T-helper 9 cell (primary cell): ENCODE results near the gene ACAD8.

Source experiments
- DNase-seq: peaks from one replicate; pipeline ENCODE4 v3.0.0-alpha.2; 2020
- total RNA-seq, 2 donors: gene quantifications; one replicate each; lab custom pipeline; 2026; lab: John Stamatoyannopoulos, UW

The ACAD8 gene
- 30.9 to 45.5 reads per million in 2 donors for total RNA-seq

DNA sequence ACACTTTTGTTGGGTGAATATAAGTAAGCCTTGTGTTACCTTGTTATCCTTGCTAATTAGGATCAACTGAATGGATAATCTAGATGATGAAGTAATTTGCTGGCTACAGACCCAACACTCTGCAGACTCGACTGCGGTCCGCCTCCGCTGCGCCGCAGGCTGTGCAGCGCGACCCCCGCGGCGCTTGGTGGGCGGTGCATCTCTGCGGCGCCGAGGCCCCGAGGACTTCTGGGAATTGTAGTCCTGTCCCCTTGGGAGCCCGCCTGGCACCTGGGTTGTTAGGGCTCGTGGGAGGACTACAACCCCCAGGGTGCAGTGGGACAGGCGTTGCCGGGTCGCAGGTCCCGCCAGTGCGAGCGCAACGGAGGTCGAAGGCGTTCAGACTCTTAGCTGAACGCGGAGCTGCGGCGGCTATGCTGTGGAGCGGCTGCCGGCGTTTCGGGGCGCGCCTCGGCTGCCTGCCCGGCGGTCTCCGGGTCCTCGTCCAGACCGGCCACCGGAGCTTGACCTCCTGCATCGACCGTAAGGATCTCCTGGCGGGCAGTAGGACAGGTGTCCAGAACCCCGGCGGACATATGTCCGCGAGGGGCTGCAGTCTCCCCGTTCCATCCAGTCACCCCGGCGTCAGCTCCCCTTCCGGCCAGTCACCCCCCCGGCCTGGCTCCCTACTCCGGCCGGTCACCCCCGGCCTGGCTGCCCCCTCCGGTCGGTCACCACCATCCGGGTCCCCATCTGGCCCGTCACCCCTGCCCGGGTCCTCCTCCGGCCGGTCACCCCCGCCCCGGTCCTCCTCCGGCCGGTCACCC lies at the start of gene ACAD8, which contains the start of gene THYN1:
Gene ACAD8 (plus strand): TSS at position 381 of the 806 bp plus-strand sequence. CDS start 33 bp downstream, at position 414.
Gene THYN1 (minus strand): TSS at position 165 of the 806 bp plus-strand sequence. CDS start 470 bp downstream, outside the sequence.
- peak; percentile 92 for DNase-seq

DNA sequence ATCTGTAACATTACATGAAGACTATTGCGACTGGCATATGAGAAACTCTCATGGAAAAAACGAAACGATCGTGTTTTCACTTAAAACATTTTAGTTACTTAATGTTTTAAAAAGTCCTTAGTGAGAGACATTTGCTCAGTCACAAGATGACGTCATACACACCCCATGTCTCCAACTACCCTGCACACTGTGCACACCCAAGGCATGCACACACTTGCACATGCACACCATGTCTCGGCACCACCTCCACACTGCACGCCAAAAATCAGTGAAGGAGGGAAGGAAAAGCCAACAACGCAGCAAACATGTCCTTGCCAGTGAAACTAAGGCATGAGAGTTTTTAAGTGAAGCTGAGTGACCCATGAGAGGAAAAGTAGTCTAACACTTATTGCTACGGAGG lies 47.6 kb upstream of the ACAD8 start:
- no peak for DNase-seq

DNA sequence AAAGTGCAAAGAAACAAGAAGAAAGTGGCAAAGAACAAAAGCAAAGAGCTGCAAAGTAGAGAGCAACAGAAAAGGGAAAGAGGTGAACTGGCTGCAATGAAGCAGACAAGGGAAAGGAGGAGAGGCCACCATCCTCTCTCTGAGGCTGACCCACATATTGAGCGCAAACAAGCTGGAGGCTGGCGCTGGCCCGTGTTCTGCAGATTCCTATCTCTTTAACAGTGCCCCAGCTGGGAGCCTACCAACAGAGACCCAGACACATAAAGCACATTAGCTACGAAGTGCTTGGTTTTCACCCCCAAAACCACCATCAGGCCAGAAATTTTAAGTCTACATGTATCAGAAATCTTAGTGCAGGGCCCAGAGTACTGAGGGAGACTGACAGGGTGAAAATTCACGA lies 47.2 kb upstream of the ACAD8 start:
- no peak for DNase-seq

DNA sequence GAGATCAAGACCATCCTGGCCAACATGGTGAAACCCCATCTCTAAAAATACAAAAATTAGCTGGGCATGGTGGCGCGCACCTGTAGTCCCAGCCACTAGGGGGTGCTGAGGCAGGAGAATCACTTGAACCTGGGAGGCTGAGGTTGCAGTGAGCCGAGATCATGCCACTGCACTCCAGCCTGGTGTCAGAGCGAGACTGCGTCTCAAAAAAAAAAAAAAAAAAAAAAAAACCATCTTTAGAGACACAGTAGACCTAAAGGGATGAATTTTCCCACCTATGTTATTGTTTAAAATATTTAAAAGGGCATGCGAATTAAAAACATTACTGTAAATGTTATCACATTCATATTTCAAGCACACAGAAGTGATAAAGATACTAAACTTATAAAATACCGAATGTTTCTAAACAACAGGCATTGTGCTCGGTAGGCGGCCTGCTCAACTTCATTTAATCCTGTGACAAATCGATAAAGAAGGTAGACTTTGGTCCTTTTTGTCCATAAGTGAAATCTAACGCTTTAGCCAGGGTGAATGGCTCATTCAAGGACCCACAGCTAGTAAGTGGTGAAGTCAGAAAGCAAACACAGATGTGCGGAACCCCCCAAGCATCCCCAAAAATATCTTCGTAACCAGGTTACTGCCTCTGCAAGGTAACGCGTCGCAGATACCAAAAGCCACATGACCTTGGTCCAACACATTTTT lies 45.7 kb upstream of the ACAD8 start:
- peak; percentile 52 for DNase-seq

DNA sequence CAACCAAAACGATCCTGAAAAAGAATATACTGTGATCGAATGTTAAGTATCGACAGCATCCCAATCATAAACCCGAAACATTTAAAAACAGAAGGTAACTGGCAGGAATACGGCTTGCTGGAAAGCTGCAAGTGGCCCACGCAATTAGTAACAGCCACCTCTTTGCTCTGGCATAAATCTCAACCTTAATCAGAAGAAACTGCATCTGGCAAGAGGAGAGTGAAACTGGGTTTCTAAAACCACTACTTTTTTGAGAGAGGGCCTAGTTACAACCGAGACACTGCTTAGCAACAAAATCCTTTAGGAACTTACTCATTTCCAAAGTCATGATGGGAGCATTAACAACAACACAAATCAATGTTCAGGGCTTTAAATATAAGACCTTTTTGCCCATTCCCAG lies 37.5 kb upstream of the ACAD8 start:
- no peak for DNase-seq

DNA sequence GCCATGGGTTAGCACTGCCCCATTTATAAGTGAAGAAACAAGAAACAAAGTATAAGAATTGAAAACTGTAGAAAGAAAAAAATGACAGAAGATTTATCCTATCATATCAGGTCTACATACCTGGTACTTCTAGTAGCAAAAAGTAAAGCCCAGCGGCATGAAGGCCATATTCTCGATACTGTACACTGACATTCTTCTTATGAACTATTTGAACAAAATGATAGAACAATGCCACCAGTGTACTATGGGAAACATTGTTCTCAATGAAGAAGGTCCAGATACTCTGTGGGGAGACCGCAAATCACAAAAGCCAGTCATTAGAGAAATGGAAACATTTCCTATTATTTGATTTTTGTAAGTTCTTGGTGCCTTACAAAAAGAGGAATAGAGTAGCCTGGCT lies 36.6 kb upstream of the ACAD8 start:
- no peak for DNase-seq

DNA sequence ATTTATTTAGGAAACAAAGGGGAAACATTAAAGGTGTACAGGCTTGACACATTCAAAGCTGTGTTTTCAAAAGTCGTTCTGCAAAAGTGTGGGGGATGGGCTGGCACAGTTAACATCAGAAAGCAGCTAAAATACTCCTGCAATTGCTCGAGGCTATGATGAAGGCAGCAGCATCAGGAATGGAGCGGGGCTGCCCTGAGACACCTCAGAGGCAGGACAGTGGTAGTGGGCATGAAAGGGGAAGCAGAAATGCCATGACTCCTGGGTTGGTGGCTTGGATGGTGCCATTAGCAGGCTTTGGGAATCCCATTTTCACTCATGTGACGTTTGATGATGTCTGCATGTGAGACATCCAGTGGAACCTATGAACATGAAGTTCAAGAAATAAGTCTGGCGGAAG lies 30.2 kb upstream of the ACAD8 start:
- no peak for DNase-seq

DNA sequence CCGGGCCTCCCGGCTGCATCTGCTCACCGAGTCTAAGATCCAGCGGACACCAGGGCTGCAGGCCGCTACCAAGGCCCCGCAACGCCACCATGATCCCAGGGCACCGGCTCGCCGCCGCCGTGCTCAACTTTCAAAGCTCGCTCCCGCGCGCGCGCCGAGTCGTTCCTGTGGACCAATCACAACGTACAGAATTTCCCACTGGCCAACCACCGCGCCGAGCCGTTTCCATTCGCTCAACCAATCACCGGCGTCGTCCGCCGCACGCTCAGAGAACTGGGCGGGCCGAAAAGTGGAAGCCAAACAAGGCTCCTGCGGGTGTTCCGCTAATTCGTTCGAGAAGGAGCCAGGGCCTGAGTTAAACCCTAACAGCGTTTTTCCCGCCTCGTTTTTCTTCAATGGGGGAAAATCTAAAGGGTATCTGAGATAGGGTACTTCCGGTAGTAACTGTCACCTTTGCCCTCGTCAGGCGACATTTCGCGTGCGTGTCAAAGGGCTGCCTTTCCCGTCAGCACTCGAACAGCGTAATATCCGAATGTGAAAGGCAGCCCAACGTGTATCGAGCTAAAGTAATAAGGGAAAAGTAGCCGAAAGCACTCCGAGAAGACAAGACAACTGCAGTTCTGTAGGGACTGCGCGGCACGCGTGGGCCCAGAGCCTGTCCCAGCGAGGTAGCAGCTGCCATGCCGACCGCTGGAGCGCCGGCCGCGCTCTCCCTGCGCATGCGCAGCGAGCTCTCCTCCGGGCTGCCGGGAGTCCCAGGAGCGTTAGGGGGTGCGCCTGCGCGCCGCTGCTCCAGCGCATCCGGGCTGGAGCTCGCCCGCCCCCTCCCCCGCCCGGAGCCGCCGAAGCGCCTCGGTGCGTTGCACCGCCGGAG lies 29.3 kb upstream of the ACAD8 start, which contains the start of the genes NCAPD3 and VPS26B:
Gene NCAPD3 (minus strand): TSS at position 132 of the 874 bp plus-strand sequence. CDS start 41 bp downstream, at position 91.
Gene VPS26B (plus strand): TSS at position 836 of the 874 bp plus-strand sequence. CDS start 452 bp downstream, outside the sequence.
- DNase-seq: peak; percentile 94

DNA sequence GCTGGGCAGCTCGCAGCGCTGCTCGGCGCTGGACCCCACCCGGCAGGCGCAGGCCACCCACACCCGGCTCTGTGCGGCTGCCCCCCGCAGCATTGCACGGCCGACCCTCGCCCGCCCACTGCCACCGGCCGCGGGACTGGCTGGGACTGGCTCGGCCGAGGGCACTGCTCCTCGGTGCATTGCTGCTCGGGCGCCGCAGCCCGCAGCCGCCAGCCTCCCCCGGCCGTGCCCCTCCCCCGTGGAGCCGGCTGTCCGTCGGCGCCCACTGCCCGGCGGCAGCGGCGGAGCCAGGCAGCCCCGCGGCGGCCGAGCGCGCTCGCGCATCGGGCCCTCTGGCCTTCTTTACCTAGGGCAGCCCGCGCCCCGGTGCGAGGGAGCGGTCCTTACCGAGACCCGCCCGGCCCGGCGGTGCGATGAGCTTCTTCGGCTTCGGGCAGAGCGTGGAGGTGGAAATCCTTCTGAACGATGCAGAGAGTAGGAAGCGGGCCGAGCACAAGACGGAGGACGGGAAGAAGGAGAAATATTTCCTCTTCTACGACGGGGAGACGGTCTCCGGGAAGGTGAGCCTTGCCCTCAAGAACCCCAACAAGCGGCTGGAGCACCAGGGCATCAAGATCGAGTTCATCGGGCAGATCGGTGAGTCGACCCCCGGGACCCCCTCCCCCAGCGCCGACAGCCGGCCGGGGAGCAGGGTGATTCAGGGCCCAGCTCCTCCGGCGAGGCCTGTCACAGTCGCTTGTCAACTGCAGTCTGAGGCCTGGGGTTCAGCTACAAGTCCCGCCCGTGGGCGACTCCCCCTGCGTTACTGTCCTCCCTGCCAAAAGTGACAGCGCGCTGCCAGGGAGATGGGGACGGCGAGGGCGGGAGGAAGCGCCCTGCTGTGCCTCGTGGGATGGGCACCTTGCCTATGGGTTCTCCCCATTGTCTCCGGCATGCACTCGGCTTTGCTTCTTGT lies 28.4 kb upstream of the ACAD8 start:
- DNase-seq: peak; percentile 34

DNA sequence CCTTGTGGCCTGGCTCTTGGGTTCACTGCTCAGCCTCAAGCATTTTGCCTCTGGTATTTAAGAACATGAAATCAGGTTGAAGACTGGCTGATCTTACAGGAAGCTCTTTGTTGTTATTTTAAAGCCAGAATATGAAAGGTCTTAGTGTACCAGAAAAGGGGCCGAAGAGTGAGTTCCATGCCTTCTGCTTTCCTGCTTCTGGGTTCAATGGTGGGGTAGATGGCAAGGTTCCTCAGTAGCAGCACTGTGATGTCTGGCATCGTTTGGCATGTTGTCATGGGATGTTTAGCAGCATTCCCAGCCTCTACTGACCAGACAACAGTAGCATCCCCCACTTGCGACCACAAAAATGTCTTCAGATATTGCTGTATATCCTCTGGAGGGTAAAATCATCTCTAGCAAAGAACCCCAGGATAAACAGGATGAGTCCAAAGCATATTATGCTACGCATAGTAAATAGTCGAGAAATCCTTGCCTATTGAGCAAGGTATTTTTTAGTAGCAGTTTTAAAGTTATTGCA lies 26.5 kb upstream of the ACAD8 start:
- DNase-seq: no peak

DNA sequence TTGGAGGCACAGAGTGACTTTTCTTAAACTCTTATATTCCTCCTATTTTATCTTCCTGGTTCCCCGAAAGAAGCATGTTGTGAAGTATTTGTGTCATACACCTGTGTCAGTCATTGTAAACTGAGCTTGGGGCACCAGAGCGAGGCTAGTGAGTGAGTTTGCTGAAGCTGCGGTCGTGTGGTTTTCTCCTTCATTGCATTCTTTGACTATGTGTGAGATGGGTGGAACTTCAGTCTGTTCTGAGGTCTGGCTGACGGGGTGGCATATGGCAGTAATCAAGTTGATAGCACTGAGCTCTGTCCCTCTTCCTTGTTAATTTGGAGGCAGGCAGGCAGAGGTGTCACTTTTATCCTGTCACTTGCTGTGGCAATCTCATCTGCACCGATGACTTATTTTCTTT lies 24.7 kb upstream of the ACAD8 start:
- DNase-seq: no peak

DNA sequence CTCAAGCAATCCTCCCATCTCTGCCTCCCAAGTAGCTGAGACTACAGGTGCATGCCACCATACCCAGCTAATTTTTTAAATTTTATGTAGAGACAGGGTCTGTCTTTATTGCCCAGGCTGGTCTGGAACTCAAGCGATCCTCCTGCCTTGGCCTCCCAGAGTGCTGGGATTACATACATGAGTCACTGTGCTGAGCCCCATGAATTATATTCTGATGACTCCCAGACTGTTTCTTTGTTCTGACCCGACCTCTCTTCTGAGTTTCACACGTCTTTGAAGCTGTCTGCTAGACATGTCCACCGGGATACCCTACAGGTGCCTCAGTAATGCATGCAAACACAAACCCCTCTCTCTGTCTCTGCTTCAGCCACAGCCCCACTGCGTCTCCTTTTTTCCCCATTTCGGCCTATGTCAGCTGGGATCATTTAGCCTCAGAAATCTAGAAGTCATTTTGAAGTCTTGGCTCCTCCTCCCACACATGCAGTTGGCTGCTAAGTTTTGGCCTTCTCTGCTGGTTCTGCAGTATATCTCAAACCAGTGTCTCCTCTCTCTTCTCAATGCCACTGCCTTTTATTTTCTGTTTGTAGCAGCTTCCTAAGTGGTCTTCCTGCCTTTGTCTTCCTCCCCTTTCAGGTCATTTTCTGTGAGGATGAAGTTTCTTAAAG lies 24.1 kb upstream of the ACAD8 start:
- no peak for DNase-seq

DNA sequence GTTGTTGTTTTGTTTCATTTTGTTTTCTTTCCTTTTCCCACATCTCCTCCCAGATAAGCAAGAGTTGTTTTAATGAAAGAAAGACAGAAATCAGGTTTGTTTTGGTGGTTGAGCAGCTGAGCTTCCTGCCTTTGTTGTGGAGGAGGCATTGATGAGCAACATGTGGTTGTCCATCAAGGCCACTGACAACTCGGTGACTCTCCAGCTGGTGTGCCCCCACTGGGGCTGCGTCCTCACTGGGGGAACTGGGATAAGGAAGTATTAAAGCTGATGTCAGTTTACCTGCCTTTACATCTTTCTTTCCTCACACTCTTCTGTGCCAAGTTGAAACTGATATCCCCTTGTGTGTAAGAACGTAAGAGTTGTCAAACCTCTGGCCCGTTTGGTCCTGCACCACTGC lies 23.0 kb upstream of the ACAD8 start:
- DNase-seq: no peak

DNA sequence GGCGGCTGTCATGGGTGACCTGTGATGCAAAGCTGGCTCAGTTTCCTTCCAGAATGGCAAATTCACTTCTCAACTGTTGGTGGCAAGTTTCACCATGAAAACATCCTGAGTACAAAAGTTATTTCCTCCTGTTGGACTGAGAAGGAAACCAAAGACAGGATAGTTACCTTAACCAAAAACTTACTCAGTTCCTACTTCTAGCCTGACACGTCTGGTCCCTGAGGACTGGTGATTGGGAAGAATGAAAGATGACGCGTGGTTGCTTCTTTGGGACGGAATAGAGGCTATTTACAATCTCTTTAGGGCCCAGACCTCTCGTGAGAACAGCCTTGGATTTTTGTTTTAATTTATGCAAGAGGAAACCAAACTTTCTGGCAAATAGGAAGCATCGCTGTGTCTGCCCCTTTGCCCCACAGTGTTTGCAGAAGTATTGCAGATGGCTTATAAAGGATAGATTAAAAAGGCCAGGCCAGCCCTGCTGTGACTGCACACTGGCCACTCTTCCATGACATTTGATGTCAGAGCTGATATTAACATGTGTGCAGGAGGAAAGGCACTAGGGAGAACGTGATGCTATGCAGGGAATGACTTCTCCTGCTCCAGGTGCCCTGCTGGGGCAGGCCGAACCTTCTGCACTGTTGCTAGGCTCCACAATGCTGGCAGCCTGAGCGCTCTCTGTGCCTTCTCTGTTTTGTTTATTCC lies 21.3 kb upstream of the ACAD8 start:
- DNase-seq: no peak

DNA sequence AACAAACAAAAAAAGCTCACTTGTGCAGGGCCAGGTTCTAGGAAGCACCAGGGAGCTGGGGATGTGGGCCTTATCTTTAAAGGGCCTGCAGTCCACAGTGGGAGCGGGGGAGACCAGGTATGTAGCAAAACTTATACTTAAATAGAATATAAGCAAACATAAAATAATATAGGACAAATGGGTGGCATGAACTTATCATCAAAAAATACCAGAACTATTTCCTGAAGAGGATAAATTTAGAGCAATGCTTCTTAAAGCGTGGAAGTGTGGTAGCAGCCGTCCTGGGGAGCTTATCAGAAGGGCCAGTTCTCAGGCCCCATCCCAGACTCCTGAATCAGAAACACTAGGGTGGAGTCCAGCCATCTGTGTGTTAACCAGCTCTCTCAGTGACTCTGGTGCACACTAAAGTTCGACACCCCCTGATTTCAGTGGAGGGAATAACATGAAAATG lies 19.6 kb upstream of the ACAD8 start:
- DNase-seq: no peak

DNA sequence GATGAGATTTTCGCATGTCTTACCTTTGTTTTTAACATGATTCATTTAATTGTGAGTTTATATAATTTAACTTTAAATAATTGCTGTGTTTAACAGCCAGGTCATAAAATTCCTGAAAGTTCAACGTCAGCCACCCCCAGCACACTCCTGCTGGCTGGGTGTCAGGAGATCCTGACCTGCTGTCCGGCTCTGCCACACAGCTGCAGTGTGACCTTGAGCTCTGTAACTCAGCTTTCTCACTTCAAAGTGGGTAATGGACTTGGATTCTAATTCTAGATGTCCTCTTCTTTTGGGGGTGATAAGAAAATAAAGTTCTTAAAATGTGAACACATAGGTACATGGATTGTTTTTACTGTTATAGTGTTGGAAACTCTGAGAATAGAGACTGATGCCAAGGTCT lies 18.0 kb upstream of the ACAD8 start:
- no peak for DNase-seq

DNA sequence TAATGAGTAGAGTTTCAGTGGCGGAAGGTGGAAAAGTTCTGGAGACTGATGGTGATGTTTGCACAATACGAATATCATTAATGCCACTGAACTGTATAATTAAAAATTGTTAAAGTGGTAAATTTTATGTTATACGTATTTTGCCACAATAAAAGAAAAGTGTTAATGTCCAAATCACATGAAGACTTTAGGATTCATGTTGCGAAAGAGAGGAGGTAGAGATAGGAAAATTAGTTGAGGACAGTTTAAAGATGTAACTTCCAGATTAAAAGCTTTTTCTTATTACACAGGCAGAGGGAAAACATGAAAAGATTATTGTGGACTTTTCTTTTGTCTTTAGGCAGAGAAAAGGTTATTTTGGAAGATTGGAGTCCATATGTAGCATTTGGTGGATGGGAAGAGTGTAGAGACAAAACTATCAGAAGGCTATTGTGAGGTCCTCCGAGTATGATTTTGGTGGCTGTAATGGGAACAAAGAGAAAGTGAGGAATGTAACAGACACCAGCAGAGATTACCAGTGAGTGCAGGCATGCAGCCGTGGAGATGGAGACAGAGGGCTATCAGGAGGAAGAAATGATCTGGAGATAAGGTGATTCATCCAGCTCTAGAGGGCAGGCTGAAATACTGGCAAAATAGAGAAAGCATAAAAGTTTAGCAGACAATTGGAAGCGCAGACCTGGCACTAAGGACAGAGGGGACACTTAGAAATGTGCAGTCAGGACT lies 16.4 kb upstream of the ACAD8 start:
- DNase-seq: no peak

DNA sequence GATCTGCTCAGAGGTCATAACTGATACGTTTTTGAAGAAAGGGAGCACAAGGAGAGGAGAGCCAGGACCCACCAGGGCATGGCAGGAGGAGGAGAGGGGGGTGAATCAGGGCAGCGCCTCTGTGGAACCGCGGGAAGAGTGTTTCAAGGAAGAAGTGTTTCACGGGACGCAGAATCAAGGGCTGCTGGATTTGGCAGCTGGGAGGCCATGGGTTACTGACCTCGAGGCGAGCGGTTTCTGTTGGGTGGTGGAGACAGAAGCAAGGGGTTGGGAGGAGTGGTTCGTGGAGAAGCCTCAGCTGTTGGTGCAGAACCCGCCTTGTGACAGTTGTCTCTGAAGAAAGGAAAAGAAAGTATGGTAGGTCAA lies 15.8 kb upstream of the ACAD8 start:
- no peak for DNase-seq

DNA sequence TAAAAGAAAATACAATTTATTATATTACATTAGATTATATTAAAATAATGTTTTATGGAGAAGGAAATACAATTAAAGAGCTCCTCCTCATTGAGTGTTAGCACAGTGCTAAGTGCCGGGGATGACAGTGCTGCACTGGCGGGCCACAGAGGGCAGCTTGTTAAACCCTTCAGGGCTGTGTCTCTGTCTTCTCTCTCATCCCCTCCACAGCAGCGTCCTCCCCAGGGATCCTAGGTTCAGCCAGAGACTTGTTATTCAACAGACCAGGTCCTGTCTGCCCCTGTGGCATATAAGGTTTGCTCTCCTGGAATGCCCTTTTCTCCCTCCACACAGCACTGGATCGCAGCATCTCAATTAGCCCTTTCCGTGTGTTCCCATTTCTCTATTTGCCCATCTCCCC lies 14.4 kb upstream of the ACAD8 start:
- no peak for DNase-seq
